Neural cell (in vitro differentiated cells): ENCODE results near the gene OPN4.

ENCODE experiments used
- EP300 ChIP-seq: fragments of 450-650 bp; conservative IDR thresholded peaks from 2 replicates; pipeline ENCODE4 v1.6.1; 2014; ENCODE audit warnings: antibody characterized with exemption, mild to moderate bottlenecking, moderate library complexity; ENCODE audit not compliant: poor library complexity, severe bottlenecking
- EZH2 ChIP-seq: fragments of 200-600, 300-800 bp; shearing (Covaris generic), sonication (generic); IDR thresholded peaks from 2 replicates; pipeline ENCODE4 v1.6.1; 2014; ENCODE audit warnings: antibody characterized with exemption, low read length, borderline replicate concordance, mild to moderate bottlenecking; ENCODE audit not compliant: insufficient read depth, poor library complexity, severe bottlenecking
- POLR2AphosphoS5 ChIP-seq: IDR thresholded peaks from 2 replicates; pipeline ENCODE4 v1.6.1; 2012
- RAD21 ChIP-seq: fragments of 450-650 bp; conservative IDR thresholded peaks from 2 replicates; pipeline ENCODE4 v1.6.1; 2014; ENCODE audit warnings: antibody characterized with exemption, mild to moderate bottlenecking, moderate library complexity
- TF ChIP-seq, protein P1 (sequence below): fragments of 450-650 bp; IDR thresholded peaks from 2 replicates; pipeline ENCODE4 v1.5.1; 2014; ENCODE audit warnings: antibody characterized with exemption, mild to moderate bottlenecking, moderate library complexity; ENCODE audit not compliant: poor library complexity, severe bottlenecking

DNA sequence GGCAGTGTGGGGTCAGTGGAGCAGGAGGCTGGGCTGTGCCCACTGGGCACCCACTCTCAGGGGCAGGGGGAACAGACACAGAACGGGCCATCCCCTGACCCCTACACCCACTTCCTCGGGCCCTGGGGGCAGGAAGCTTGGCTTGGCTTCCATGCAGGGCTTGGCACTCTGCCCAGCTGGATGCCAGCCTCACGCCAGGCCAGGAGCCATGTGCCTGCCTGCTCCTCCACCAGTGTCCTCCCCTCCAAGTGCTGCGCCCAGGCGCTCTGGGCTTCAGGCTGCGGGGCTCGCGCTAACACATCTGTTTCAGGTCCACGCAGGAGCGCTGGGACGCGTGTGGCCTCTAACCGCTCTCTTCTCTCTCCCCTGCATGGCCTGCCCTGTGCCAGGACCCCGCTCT, 26.7 kb downstream of the OPN4 start:
- TF ChIP-seq EZH2, result no peak
- TF ChIP-seq, protein P1, sequence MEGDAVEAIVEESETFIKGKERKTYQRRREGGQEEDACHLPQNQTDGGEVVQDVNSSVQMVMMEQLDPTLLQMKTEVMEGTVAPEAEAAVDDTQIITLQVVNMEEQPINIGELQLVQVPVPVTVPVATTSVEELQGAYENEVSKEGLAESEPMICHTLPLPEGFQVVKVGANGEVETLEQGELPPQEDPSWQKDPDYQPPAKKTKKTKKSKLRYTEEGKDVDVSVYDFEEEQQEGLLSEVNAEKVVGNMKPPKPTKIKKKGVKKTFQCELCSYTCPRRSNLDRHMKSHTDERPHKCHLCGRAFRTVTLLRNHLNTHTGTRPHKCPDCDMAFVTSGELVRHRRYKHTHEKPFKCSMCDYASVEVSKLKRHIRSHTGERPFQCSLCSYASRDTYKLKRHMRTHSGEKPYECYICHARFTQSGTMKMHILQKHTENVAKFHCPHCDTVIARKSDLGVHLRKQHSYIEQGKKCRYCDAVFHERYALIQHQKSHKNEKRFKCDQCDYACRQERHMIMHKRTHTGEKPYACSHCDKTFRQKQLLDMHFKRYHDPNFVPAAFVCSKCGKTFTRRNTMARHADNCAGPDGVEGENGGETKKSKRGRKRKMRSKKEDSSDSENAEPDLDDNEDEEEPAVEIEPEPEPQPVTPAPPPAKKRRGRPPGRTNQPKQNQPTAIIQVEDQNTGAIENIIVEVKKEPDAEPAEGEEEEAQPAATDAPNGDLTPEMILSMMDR, result no peak
- TF ChIP-seq POLR2AphosphoS5, result no peak
- no peak for TF ChIP-seq RAD21
- no peak for TF ChIP-seq EP300
